ENCODE data around the gene CAPN9.
"Not testable (repeated sequence)": the region's sequence is repeated elsewhere in the genome, so short reads cannot be mapped to it uniquely, and the experiment has no call there.

Gene CAPN9

DNA sequence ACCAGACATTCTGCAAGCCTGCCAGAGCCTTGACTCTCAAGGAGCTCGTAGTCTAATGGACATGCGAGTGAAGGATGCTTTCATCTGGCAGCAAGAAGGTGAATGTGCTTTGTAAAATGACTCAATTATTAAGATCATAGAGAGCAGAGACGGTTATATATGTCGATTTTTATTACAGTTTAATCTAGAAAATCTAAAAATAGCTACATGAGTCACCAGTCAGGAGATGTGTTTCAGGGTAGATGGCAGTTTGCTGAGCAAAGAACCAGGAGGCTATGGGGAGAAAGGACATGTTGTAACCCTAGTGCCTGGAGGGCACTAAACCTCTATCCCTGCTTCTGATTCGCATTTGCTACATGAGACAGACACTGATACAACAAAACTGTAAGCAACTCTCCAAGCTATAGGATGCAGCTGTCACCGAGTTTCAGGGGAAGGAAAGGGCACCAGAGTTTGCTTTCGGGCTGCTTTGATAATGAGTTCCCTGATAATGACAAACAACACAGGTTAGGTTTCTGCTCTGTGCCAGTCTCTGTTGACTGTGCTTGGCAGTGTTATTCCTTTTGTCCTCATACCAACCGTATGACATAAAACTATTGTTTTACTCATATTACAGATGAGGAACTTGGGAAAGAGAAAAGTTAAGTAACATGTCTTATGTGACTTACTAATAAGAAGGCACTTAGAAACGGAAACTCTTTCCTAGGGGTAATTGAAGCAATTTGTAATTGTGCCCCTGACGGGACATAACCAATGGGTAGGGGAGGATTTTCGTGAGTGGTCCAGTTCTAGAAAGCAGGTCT lies 77.9 kb downstream of the CAPN9 start:
- peak; percentile 73 for DNase-seq (ENCODE audit: low spot score)

DNA sequence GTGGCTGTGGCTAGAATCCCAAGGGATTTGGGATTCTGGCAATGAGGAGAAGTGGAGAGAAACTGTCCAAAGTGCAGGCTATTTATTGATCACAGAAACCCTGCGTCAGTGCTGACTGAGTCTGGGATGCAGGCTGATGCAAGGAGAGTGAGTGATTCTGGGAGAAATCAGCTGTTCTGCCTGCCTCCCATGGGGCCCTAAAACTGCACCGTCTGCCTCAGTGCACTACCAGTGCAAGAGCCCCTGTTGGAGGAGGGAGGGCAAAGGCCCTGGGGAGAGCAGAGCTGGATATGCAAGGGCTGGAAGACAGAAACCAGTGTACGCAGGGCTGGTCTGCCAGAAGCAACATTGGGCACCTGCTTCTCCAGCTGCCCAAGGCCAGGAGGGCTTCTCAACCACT lies 78.6 kb downstream of the CAPN9 start:
- peak; percentile 44 for DNase-seq (ENCODE audit: low spot score)

DNA sequence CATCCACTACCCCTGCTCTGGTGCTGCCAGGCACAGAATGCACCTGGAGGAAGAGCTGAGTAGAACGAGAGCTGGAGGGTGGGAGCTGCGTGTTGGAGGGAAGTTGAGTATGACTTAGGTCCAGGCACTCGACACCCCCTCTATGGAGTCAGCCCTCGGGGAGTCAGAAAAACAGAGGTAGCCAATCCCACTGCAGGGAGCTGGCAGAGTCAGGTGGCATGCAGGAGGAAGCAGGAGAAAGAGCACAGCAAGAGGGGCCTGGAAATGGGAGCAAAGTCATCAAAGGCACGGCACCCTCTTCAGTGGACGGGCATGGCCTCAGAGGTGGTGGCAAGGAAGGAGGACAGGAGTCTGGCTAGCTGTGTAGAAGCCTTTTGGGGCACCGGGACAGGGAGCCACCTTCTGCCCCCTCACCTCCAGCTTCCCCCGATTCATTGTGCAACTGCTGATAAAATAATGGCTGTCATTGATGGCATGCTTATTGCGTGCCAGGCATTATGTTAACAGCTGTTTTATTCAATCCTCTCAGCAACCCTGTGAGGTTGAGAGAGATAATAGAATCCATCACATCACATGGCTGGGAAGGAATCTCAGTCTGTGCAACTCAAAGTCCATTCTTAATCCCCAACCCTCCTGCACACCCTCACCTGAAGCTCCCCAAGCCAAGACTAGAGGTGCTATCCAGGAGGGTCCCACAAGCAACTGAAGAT lies 79.1 kb downstream of the CAPN9 start:
- no peak for DNase-seq (ENCODE audit: low spot score)

DNA sequence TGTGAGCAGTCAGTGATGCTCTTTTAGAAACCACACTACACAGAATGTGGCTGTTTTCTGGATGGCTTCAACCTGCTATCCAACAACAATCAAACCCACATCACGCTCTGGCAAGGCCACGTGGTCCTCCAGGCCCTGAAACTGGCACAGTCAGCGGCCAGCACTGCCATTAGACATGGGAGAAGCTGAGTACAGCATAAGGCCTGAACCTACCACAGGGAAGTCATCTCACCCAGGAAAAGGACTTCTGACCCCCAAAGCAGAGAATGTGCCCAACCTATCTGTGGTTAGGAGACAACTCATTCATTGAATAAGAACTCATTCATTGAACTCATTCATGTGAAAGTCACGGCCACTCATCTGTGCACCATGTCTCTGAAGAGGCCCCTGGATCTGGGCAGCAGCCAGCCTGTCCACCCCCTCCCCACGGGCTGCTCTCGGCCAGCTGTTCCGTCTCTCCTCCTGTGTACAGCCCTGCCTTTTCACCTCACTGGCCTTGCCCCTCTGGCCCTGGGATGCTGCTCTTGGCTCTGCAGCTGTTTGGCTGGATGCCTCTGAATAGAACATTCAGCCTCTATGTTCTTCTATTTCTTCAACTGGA lies 80.0 kb downstream of the CAPN9 start:
- DNase-seq (ENCODE audit: low spot score): no peak

DNA sequence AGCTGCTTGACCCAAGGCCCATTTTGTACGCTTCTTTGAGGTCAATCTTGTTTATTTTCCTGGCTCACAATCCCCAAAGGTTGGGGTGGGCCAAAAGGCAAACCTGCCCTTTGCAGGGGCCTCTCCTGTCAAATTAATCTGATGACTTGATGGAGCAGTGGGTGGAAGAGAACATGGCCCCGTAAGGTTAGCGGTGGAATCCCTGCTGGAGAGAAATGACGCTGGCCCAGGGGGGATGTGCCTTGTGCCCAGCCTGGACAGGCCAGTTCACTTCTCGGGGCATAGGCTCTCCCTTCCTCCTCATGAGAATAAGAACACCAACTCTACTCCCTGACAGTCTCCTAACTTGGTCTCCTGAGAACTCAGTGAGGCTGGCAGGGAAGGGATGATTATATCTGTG lies 80.6 kb downstream of the CAPN9 start:
- no peak for DNase-seq (ENCODE audit: low spot score)

DNA sequence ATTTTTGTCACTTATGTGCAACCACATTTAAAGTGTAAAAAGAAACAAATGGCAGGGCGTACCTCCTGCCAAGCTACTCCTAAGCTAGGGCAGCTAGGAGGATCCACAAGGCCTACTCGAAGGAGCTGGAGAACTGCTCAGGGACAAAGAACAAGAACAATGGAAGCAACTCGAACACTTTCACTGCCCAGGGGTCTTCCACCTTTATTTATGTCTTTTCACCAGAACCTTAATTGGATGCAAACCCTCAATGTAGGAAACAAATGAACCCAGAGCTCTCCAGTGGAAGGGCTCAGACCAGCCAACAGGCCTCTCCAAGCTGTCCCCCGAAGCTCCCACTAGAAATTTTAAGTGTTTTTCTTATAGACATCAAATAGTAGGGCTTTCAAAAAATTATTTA lies 81.2 kb downstream of the CAPN9 start:
- DNase-seq (ENCODE audit: low spot score): no peak

DNA sequence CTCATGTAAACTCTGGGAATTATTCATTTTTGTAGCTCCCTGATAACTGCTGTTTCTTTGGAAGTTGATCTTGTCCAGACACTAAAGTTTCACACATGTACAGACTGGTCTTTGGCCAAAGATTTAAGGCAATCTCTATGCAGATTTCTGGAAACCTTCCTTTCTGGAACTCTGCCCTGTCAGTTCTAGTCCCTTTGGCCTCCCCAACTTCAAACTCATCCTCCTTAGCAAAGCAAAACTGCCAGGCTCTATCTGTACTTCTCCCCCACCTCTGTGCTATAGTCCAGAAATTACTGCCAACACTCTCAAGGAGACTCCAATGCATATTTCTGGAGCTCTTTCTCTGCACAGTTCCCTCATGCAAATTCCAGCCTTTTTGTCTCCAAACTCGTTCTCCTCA lies 84.6 kb downstream of the CAPN9 start:
- DNase-seq (ENCODE audit: low spot score): no peak

DNA sequence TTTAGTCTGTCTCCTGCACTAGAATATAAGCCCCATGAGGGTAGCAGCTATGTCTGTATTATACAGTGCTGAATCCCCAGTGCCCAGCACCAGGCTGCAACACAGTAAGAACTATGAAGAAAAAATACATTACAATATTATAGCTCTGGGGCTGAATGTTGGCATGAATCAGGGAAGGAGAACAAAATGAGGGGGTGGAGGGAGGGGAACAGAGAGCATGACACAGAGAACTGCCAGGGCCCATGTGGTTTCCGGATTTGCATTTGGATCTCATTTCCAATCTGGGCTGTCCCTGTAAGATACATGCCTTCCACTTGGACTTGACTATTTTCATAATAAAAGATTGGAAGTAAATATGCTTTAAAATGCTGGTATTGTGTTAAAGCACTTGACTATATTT lies 85.3 kb downstream of the CAPN9 start:
- peak; percentile 50 for DNase-seq (ENCODE audit: low spot score)

DNA sequence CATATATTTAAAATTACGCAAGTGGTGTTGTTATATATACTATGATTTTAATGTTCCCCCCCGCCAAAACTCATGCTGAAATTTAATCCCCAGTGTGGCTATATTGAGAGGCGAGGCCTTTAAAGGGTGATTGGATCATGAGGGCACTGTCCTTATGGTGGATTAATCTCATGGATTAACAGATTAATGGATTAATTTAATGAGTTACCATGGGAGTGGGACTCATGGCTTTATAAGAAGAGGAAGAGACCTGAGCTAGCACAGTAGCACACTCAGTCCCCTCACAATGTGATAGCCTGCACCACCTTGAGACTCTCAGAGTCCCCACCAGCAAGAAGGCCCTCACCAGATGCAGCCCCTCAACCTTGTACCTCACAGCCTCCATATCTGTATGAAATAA lies 86.3 kb downstream of the CAPN9 start:
- DNase-seq (ENCODE audit: low spot score): no peak

DNA sequence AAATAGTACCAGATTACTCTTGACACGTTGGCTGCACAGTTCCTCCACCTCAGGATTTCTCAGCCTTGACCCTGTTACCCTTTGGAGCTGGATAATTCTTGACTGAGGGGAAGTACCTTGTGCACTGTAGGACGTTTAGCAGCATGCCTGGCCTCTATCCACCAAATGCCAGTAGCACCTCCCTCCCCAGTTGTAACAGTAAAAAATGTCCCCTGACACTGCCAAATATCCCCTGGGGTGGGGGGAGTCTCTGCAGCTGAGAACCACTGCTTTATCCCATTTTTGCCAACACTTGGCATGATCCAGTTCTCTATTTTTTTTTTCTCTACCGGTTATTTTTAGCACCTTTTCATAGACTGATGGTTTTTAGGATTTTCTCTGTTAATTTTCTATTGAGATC lies 87.1 kb downstream of the CAPN9 start:
- DNase-seq (ENCODE audit: low spot score): no peak

DNA sequence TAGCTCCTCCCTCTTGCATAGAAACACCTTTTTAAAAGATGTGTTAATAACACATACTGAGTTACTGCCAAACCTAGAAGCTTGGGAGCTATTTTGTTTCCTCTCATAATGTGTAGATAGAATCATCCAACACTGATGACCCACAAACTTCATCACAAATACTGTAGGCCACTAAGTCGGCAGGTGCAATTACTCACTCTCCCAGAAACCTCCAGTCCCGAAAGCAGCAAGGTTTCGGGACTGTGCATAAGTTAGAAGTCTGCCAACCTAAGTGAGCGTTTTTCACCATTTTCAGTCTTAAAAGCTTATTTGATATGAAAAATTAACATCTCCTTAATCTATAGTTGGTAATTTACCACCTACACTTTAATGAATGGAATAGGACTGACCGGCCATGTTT lies 89.2 kb downstream of the CAPN9 start:
- no peak for DNase-seq (ENCODE audit: low spot score)

DNA sequence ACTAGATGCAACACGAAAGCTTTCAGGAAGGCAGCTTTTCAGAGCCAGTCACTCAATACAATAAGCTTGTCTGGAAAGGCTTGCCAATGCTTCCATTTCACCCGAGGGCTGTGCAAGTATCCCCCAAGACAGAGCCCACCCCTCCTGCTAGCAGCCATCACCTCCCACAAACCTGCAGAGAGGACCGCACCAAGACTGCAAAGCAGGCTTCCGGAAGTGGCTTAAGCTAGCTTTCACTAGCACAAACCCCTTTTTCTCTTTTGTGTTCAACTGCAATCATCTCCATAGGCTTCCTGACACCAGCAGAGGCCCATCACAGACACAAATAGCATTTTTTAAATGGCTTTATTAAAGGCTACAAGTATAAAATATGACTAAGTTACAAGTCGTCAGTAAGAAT lies 89.6 kb downstream of the CAPN9 start:
- no peak for DNase-seq (ENCODE audit: low spot score)

DNA sequence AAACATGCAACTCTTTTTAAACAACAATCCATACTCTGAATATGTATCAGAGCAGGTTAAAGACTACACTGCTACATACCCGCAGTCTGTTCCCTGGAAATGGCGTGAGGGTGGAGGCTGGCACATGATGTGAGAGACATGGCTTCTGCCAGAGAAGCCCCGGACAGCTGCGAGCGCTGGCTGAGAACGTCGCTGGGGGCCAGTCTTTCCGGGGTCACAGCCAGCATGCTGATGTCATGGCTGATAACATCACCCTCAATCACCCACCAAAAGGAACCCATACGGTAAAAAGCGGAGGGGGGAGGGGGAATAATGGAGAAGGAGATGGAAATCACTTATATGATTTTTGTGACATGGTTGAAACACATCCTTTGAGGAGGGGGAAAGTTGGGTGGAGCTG lies 92.0 kb downstream of the CAPN9 start:
- DNase-seq (ENCODE audit: low spot score): no peak

DNA sequence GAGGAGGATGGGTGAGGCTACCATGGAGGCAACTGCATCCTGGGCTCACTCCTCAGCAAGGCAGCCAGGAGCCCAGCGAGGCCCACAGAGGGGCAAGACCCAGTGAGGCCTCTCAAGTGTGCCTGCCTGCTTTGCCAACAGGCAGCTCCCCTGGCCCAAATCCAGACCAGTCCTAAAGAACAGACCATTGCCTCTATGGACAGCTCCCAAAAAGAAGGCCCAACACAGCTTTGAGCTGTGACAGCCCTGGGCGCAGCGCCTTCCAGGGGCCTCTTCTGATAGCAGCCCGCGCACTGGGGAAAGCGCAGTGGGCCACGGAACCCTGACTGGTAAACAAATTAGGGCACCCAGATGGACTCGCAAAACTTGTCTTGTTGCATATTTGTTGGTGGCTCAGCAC lies 95.6 kb downstream of the CAPN9 start:
- no peak for DNase-seq (ENCODE audit: low spot score)

DNA sequence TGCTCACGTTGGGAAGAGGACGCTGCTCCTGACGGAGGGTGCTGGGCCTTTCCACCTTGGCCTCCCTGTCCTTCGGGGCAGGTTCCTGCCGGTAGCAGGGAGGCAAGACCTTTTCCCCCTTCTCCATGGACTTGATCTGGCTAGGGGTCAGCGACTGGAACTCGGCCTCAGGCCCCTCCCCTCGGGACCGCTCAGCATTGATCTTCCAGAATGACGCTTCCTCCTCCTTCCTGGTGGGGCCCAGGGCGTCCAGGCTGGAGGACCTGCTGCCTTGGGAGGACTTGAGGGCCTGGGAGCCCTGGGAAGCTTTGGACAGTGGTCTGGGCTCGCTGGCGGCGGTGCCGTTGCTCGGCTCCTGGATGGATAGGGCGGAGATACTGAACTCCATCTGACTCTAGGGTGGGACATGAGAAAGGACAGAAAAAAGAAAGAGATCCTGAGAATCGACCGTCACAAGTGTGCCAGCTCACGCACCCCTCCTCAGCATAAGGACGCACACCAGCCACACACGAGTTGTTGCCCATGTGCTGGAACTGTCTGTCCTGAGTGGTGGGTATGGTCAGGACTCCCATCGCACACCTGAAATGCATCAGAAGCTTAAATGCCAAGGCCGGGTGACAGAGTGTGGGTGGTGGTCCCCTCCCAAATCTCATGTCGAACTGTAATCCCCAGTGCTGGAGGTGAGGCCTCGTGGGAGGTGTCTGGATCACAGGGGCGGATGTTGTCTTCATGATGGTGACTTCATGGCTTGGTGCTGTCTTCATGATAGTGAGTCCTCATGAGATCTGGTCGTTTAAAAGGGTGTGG lies 96.5 kb downstream of the CAPN9 start:
- DNase-seq (ENCODE audit: low spot score): no peak

DNA sequence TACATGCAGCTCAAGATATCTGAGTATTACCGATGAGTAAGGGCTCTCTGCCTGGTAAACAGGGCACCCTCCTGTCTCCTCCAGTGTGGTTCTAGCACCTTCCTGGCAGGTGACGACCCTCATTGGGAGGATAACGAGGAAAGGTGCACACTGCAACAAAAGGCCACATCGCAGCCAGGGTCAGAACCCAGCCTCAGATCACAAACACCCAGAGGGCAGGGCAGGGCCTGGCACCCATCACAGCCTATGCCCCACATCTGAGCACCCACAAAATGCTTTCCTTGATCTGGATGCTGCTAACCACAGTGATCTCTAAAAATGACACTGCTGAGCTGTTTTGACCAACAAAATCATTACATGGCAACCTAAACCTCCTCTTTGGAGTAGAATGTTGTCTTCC lies 97.4 kb downstream of the CAPN9 start:
- no peak for DNase-seq (ENCODE audit: low spot score)

DNA sequence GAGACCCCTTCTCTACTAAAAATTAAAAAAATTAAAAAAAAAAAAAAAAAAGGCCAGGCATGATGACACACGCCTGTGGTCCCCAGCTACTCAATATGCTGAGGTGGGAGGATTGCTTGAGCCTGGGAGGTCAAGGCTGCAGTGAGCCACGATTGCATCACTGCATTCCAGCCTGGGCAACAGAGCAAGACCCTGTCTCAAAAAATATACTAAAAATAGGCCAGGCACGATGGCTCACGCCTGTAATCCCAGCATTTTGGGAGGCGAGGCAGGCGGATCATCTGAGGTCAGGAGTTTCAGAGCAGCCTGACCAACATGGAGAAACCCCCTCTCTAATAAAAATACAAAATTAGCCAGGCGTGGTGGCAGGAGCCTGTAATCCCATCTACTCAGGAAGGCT lies 98.0 kb downstream of the CAPN9 start:
- not testable (repeated sequence) for DNase-seq (ENCODE audit: low spot score)

DNA sequence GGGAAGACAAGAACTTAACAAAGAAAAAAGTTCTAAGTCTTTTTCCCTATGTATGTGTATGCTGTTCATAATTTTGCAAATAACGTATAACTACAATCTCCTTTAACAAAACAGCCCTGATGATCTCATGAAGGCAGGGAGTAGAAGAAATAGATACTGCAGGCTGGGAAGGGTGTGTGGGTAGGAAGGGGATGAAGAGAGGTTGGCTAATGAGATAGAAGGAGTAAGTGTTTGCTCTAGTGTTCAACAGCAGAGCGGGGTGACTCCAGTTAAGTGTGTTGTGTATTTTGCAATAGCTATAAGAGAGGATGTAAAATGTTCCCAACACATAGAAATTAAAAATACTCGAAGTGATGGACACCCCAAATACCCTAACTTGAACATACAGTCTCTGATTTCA lies 101.0 kb downstream of the CAPN9 start:
- DNase-seq (ENCODE audit: low spot score): no peak

DNA sequence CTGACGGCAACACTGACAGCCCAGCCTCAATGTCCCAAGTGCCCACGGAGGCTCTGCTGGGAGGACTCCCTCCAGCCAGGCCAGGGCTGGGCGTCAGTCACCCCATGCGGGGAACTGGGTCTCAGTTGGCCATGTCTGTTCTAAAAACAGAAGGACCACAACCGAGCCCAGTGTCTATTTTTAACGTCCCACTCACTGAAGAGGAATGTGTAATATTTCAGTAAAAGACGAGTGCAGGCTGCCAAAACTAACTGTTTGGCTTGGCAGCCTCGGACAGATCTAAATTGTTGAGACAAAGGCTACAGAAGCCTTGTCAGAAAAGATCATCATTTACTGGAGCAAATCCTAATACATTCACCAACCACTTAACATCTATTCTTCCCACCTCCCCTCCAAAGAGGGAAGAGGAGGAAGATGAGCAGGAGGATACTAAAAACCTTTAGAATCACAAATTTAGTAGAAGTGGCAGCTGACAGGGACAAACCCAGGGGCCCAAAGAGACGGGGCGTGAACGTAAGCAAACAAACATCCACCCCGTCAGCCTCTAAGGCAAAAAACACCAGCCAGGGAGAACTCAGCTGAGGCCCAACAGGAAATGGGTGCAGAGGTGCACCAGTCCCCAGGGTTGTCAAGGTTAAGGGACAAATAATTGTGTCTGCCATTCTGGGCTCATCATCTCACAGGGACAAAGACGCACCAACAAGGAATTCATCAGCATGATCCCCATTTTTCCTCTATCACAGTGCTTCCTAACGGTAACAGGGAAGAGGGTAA lies 102.5 kb downstream of the CAPN9 start:
- DNase-seq (ENCODE audit: low spot score): peak; percentile 89

DNA sequence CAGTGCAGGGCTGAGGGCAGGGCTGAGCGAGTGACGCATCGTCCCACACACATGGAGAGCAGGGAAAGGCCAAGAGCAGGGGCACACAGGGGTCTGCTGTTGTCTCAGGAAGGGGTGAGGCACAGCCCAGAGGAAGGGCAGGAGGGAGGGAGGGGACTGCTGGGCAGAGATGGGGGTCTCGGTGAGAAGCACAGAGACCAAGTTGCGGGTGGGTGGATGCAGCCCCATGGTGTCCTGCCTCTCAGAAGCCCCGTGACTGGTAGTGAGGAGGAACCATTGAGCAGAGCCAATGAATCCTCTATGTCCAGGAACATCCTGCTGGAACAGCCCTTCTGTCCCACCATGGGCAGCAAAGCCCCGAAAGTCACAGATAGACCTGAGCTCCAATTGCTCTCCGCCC lies 103.4 kb downstream of the CAPN9 start:
- no peak for DNase-seq (ENCODE audit: low spot score)

DNA sequence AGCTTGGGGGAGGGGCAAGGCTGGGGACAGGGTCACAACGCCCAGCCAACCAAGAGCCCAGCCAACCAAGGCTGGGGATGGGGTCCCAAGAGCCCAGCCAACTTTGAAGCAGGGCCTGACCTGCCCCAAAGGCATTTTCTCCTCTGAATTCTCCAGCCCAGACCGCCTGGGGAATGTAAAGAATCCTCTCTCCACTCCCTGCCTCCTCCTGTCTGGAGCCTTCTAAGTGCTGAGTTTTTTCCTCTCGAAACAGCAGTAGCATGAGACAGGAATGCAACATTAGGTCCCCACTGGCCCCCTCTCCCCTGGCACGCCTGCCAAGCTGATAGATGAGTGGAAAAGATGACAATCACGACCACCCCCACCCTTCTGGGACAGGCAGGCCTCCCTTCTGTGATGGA lies 104.1 kb downstream of the CAPN9 start:
- DNase-seq (ENCODE audit: low spot score): peak; percentile 68
